GM13976 (cell line): ENCODE results near the gene ITGA11.

Experiments
- DNase-seq: peaks from one replicate; pipeline ENCODE4 v3.0.0; 2012; ENCODE audit warnings: low spot score
- in situ Hi-C: fragments of 300-500 bp; cut with MboI; formaldehyde crosslinking; loops from one replicate; pipeline ENCODE4 v1.12.0; 2022; ENCODE audit warnings: low sequenced_read_pairs, mixed read lengths, inconsistent platforms; ENCODE audit not compliant: unreplicated experiment
- TF ChIP-seq, protein P1 (sequence below): IDR thresholded peaks from 2 replicates; pipeline ENCODE4 v1.5.1; 2012; ENCODE audit warnings: borderline replicate concordance, mild to moderate bottlenecking; ENCODE audit not compliant: insufficient read depth; ENCODE audit errors: extremely low read depth, missing control alignments, control extremely low read depth

The ITGA11 gene

GRCh38 chr15:68372291-68372811 is 59.6 kb downstream of the ITGA11 start:
- in situ Hi-C loops, result no loop called here
- DNase-seq, result no peak
- TF ChIP-seq, protein P1, sequence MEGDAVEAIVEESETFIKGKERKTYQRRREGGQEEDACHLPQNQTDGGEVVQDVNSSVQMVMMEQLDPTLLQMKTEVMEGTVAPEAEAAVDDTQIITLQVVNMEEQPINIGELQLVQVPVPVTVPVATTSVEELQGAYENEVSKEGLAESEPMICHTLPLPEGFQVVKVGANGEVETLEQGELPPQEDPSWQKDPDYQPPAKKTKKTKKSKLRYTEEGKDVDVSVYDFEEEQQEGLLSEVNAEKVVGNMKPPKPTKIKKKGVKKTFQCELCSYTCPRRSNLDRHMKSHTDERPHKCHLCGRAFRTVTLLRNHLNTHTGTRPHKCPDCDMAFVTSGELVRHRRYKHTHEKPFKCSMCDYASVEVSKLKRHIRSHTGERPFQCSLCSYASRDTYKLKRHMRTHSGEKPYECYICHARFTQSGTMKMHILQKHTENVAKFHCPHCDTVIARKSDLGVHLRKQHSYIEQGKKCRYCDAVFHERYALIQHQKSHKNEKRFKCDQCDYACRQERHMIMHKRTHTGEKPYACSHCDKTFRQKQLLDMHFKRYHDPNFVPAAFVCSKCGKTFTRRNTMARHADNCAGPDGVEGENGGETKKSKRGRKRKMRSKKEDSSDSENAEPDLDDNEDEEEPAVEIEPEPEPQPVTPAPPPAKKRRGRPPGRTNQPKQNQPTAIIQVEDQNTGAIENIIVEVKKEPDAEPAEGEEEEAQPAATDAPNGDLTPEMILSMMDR, result no peak

DNA sequence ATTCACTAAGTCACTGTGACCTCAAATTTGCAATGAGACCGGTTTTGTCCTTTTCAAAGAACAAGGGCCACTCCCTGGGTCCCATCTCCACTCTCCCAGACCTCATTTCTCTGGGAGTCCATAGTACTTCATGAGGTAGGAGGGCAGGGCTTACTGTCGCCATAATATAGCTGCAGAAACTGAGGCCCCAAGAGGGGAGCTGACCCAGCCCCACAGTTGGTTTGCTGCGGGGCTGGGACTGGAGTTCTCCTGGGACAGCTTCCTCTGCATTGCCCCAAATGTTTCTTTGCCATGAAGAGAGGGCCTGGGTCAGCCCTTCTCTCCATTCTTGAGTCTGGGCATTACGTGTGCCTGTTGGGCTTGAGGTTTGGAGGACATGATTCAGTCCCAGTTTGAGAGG is 60.1 kb downstream of the ITGA11 start:
- in situ Hi-C loops, result no loop called here
- DNase-seq, result no peak
- TF ChIP-seq, protein P1, result no peak

GRCh38 chr15:68371160-68371559 is 60.8 kb downstream of the ITGA11 start:
- in situ Hi-C loops, result no loop called here
- TF ChIP-seq, protein P1, result no peak
- no peak for DNase-seq

DNA sequence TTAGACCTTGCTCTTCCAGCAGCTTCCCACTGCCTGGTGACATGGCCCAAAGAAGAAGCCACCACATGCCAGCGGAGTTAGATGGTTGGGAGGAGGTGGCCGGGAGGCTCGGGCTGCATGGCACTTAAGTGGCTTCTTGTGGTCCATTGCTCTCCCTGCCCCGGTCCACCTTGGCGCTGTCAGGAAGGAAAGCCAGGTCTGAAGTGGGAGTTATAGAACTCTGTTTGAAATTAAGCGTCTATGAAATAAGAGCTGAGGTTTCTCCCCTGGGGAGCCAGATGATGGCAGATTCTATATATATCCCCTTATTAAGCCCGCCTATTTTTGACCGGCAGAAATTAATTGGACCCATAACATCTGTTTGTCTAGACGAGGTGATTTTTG is 61.2 kb downstream of the ITGA11 start:
- no peak for DNase-seq
- in situ Hi-C loops, result no loop called here
- TF ChIP-seq, protein P1, result no peak

DNA sequence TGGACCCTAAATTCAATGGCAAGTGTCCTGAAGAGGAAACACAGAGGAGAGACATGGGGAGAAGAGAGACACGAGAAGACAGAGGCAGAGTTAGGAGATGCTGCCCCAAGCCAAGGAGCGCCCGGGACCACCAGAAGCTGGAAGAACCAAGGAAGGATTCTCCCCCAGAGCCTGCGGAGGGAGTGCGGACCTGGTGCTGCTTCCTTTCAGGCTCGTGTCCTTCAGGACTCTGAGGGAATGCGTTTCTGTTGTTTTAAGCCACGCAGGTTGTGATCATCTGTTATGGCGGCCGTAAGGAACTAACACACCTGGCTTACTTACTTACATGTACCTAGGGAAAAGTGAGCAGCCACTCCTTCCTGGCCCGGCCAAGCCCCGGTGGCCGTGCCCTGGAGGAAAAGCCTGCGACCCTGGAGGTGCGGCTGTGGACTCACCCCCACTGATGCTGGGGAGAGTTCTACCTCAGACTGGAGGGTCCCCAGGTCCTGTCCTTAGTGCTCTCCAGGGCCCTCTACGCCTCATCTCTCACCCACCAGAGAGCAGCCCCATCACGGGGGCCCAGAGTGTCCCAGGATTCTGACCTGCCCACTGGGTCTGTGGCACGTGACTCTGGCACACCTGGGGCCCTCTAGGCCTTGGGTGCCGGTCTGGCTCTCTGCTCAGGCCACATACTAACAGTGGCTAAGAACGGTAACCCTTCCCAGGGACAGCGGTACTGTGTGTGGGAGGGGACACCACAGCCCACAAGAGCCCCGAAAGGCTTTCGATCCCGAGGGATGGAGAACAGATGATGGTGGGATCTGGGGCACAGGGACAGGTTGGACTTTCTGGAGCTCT is 61.8 kb downstream of the ITGA11 start:
- in situ Hi-C loops, result no loop called here
- DNase-seq, result no peak
- TF ChIP-seq, protein P1, result no peak

DNA sequence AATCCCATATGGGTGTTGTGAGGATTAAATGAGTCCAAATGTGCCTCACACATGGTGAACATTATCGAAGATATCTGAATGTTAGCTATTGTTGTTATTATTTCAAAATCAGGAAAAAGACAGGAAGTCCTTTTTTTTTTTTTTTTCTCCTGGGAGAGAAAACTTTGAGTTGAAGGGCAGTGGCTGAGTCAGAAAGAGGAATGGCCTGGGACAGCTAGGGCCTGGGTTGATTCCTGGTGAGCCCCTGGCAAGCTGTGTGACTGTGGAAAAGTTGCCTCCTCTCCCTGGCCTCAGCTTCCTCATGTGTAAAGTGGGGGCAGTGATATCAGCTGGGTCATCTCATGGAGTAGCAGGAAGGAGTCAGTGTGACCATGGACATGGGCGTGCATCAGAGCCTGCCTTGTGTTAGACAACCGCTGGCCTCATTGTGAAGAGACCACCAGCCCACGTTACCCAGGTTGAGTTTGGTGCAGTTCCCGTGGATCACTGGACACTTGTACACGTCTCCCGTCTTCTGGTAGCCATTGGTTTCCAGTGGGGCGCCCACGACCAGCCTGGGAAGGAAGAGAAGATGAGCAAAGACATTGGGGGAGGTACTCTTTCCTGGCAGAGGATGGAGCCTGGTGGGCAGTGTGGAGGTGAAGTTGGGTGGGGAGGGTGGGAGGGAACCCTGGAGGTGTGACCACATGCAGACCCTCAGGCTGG is 63.1 kb downstream of the ITGA11 start:
- DNase-seq, result no peak
- in situ Hi-C loops, result no loop called here
- TF ChIP-seq, protein P1, result no peak
